Tibial artery (tissue), 4 donors: Measurements from ENCODE around the gene SLC66A2.

Source experiments
- DNase-seq, 2 donors: peaks; one replicate each; pipeline ENCODE4 v3.0.0-alpha.2; 2019
- H3K27ac ChIP-seq, 2 donors: fragments of 200-600 bp; sonication (generic) in 1 of 2; 1 replicate in 1 of 2; 2 replicates in 1 of 2; pipeline ENCODE4 v1.5.1; 2018 to 2019; ENCODE audit warnings: mild to moderate bottlenecking in 1 of 2
- H3K27me3 ChIP-seq, 2 donors: fragments of 200-600 bp; sonication (generic) in 1 of 2; one replicate each; pipeline versions ENCODE4 v1.5.1 to v1.6.0; 2016 to 2019
- H3K36me3 ChIP-seq, 3 donors: fragments of 200-600 bp; sonication (generic) in 2 of 3; one replicate each; pipeline ENCODE4 v1.5.1; 2016 to 2019; ENCODE audit warnings: mild to moderate bottlenecking in 2 of 3
- H3K4me1 ChIP-seq, 4 donors: fragments of 200-600 bp; sonication (generic) in 2 of 4; 1 replicate in 3 of 4; 2 replicates in 1 of 4; pipeline ENCODE4 v1.5.1; 2016 to 2019
- H3K4me3 ChIP-seq, 2 donors: fragments of 200-600 bp; sonication (generic) in 1 of 2; 1 replicate in 1 of 2; 2 replicates in 1 of 2; pipeline ENCODE4 v1.5.1; 2018 to 2019; ENCODE audit warnings: mild to moderate bottlenecking in 2 of 2
- H3K9me3 ChIP-seq, 3 donors: fragments of 200-600 bp; sonication (generic) in 1 of 3; one replicate each; pipeline ENCODE4 v1.5.1; 2016 to 2019
- intact Hi-C: fragments of 100-400 bp; cut with DNase I; formaldehyde crosslinking; loops from one replicate; pipeline ENCODE4 v1.15.0; 2023; ENCODE audit warnings: low total_unique reads
- TF ChIP-seq, protein P1 (sequence below), 2 experiments: fragments of 200-600 bp in 1 of 2; fragments of 450-650 bp in 1 of 2; IDR thresholded peaks; one replicate each; pipeline ENCODE4 v1.5.1; 2017 to 2019; ENCODE audit warnings: antibody characterized with exemption in 2 of 2, mild to moderate bottlenecking in 1 of 2, moderate library complexity in 1 of 2

SLC66A2 gene

GRCh38 chr18:79975985-79976680, 24.7 kb upstream of the SLC66A2 start:
- DNase-seq = no peak
- no peak overlapping the region for H3K4me3 ChIP-seq
- H3K36me3 ChIP-seq = peaks cover 20 to 52% (median 41%) of the 10 kb centered on the region in 3 donors
- H3K27me3 ChIP-seq = no peaks in the 10 kb centered on the region
- H3K9me3 ChIP-seq = no peaks in the 10 kb centered on the region
- peaks cover 0 to 10% (median 0%) of the 10 kb centered on the region in 4 donors for H3K4me1 ChIP-seq
- intact Hi-C loops = no loop called here
- TF ChIP-seq, protein P1, sequence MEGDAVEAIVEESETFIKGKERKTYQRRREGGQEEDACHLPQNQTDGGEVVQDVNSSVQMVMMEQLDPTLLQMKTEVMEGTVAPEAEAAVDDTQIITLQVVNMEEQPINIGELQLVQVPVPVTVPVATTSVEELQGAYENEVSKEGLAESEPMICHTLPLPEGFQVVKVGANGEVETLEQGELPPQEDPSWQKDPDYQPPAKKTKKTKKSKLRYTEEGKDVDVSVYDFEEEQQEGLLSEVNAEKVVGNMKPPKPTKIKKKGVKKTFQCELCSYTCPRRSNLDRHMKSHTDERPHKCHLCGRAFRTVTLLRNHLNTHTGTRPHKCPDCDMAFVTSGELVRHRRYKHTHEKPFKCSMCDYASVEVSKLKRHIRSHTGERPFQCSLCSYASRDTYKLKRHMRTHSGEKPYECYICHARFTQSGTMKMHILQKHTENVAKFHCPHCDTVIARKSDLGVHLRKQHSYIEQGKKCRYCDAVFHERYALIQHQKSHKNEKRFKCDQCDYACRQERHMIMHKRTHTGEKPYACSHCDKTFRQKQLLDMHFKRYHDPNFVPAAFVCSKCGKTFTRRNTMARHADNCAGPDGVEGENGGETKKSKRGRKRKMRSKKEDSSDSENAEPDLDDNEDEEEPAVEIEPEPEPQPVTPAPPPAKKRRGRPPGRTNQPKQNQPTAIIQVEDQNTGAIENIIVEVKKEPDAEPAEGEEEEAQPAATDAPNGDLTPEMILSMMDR (IDR thresholded peaks at IDR 0.05) = no peak
- H3K27ac ChIP-seq = no peak overlapping the region

DNA sequence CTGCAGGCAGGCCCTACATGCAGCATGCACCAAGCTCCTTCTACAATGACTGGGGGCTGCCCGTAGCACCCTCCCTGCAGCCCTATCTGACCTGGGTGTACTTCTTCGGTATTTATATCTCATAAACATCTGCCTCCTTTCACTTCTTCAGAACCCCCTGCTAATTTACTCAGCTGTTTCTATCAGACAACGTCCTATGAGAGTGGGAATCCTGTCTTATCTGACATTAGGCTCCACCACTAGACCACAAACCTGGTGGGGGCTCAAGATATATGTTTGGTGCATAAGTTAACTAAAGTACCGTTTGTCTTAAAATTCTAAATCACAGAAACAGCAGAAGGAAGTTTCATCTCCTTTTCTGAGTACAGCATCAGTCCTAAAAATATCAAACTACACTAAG, 23.6 kb upstream of the SLC66A2 start:
- DNase-seq = no peak
- Histone ChIP-seq H3K9me3 (no peaks in the 10 kb centered on the region), H3K4me1 (peaks cover 0 to 7% (median 0%) of the 10 kb centered on the region in 4 donors), H3K36me3 (peaks cover 20 to 63% (median 51%) of the 10 kb centered on the region in 3 donors), H3K27ac (no peak overlapping the region), H3K4me3 (no peak overlapping the region), H3K27me3 (no peaks in the 10 kb centered on the region)
- TF ChIP-seq, protein P1 (IDR thresholded peaks at IDR 0.05) = no peak
- intact Hi-C loops = no loop called here

DNA sequence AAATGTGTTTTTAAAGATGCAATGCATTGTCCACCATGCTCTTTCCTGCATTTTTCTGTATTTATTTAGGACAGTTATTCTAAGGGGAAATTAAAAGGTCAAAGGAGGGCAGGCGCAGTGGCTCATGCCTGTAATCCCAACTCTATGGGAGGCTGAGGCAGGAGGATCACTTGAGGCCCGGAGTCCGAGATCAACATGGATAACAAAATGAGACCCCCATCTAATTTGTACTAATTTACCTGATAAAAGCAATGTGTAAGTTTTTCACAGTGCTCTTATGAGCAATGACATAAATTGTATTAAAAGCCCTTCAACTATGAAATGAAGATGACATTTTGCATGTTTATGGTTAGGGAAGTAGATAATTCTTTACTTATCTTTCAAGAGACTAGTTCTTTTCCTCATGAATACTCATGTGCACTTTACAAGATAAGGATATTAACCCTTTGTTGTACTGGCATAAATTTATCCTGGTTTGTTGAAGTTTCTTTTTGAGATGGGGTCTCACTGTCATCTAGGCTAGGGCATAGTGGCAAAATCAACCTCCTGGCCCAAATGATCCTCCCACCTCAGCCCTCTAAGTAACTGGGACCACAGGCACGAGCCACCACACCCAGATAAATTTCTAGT, 22.7 kb upstream of the SLC66A2 start:
- Histone ChIP-seq H3K4me3 (no peak overlapping the region), H3K27me3 (no peaks in the 10 kb centered on the region), H3K9me3 (no peaks in the 10 kb centered on the region), H3K4me1 (peaks cover 0 to 7% (median 0%) of the 10 kb centered on the region in 4 donors), H3K36me3 (peaks cover 20 to 68% (median 51%) of the 10 kb centered on the region in 3 donors), H3K27ac (no peak overlapping the region)
- DNase-seq = no peak
- TF ChIP-seq, protein P1 (IDR thresholded peaks at IDR 0.05) = no peak
- intact Hi-C loops = no loop called here

DNA sequence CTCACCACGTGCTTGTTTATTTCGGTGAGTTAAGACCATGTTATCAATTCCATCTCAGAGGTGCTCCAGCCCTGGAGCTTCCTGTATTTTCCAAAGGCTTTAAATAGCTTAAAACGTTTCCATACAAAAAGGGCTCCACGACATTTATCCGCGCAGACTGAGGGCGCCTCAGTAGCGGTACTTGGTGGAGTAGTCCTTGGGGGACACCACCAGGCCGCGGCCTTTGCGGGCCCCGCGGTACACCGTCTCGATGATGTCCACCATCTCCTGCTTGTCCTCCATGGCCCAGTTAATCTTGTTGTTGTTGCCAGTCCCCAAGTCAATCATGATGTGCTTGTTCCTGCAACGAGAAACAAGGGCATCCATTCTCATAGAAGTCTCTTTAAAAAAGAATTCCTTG, 22.1 kb upstream of the SLC66A2 start:
- no peak overlapping the region for H3K27ac ChIP-seq
- intact Hi-C loops = no loop called here
- H3K27me3 ChIP-seq = no peaks in the 10 kb centered on the region
- no peak overlapping the region for H3K4me3 ChIP-seq
- no peaks in the 10 kb centered on the region for H3K9me3 ChIP-seq
- no peak for DNase-seq
- TF ChIP-seq, protein P1 (IDR thresholded peaks at IDR 0.05) = no peak
- H3K36me3 ChIP-seq = peaks cover 20 to 69% (median 51%) of the 10 kb centered on the region in 3 donors
- peaks cover 0 to 7% (median 0%) of the 10 kb centered on the region in 4 donors for H3K4me1 ChIP-seq

DNA sequence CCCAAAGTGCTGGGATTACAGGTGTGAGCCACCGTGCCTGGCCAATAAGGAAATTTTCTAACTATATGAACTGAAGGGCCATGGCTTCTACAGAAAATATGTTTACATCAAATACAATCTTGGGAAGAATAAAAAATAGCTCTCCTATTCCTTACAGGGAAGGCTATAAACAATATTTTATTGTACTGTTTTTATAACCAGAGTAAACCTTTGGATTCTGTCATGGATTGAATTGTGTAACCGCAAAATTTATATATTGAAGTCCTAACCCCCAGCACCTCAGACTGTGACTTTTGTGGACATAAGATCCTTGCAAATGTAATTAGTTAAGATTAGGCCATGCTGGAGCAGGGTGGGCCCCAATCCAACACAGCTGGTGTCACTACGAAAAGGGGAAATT, 21.3 kb upstream of the SLC66A2 start:
- Histone ChIP-seq H3K9me3 (no peaks in the 10 kb centered on the region), H3K4me3 (no peak overlapping the region), H3K27ac (no peak overlapping the region), H3K36me3 (peaks cover 20 to 77% (median 51%) of the 10 kb centered on the region in 3 donors), H3K4me1 (peaks cover 0 to under 1% (median 0%) of the 10 kb centered on the region in 4 donors), H3K27me3 (no peaks in the 10 kb centered on the region)
- DNase-seq = no peak
- intact Hi-C loops = no loop called here
- TF ChIP-seq, protein P1 (IDR thresholded peaks at IDR 0.05) = no peak
